ENCODE data around the gene LGI1. TPM values are rescaled to one million over a fixed set of nuclear protein-coding genes. Genes with fewer than 3 reads are reported as not detected.

The LGI1 gene
- total and polyA plus RNA-seq, 9 of the 15 experiments (the other 6 are each of a cell fraction or from before 2014, with no cell fraction given), result not detected

GRCh38 chr10:93758891-93759410 is 1.2 kb downstream of the LGI1 start (continued):
- no peak for TF ChIP-seq ZBTB40 (IDR thresholded peaks at IDR 0.05)
- no peak for TF ChIP-seq ZBTB40 (CRISPR knock-in tag; IDR thresholded peaks at IDR 0.05)
- no peak for TF ChIP-seq TSHZ1 (CRISPR knock-in tag; IDR thresholded peaks at IDR 0.05)
- TF ChIP-seq SMARCC2 (IDR thresholded peaks at IDR 0.05; ENCODE audit: low read depth), result no peak
- no peak for TF ChIP-seq PATZ1 (CRISPR knock-in tag; IDR thresholded peaks at IDR 0.05; ENCODE audit: borderline replicate concordance)
- TF ChIP-seq ZNF57 (CRISPR knock-in tag; IDR thresholded peaks at IDR 0.05), result no peak

Measured in K562 (cell line).